GM10847 (cell line): ENCODE measurements around the gene TULP1.

Experiments used
- POLR2A ChIP-seq: IDR thresholded peaks from 2 replicates; pipeline ENCODE4 v1.6.1; 2011; ENCODE audit not compliant: insufficient read length; ENCODE audit errors: extremely low read depth

The TULP1 gene

DNA sequence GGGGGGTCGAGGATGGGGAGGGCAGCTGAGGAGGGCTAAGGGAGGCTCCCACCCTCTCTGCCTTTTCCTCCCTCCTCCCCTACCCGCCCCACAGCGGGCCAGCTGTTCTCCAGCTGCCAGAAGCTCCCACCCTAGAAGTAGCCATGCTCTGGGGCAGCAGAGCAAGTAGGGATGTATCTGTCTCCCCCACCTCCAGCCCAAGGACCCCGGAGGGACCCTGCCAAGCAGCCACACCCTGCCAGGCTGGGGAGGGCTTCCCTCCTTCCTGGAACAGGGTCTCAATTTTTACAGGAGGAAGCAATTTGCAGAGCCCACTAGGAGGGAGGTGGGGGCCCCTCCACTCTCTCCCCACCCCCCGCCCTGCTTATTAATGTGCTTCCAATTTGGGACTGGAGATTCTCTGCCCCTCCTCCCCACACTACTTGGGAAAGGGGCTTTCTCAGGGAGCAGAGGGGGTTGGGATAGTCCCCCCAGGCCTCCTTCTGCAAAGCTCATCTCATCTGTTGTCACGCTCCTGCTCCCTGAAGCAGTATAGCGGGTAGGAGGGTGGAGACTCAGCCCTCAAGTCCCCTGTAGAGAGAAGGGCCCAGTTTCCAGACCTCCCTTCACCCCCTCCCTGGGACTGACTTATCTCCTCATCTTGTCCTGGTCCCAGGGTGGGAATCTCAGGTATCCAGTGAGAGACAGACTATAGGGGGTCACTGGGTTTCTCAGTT, 20.3 kb downstream of the TULP1 start:
- TF ChIP-seq POLR2A, result no peak

DNA sequence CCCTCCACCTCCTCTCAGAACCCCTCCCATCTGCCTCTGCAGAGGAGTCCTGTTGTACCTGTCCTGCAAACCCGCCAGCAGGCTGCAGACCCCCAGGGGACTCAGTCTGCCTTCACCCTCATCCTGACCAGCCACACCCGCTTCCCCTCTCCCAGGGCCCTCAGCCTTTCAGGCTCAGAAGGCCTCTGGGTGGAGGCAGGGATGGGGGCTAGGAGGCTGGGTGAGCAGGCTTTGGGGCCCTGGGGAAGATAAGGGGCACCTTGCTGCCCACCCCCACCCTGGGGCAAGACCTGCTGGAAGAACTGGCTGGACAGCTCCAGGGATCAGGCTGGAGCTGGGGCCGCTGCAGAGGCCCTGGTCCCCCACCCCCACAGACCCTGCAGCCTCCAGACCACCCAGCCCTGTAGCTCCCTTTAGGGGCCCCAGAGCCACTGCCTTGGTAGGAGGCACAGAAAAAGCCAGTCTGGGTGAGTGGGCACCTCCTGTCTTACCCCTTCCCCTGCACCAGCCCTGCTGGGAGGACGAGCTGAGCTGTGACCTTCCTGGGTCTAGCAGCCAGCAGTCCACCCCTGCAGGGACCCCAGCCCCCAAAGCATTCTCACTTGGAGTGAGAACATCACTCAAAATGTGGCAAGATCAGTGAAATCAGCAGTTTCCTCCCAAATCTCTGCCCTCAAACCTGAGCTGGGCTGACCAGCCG, 21.0 kb downstream of the TULP1 start:
- TF ChIP-seq POLR2A, result no peak

DNA sequence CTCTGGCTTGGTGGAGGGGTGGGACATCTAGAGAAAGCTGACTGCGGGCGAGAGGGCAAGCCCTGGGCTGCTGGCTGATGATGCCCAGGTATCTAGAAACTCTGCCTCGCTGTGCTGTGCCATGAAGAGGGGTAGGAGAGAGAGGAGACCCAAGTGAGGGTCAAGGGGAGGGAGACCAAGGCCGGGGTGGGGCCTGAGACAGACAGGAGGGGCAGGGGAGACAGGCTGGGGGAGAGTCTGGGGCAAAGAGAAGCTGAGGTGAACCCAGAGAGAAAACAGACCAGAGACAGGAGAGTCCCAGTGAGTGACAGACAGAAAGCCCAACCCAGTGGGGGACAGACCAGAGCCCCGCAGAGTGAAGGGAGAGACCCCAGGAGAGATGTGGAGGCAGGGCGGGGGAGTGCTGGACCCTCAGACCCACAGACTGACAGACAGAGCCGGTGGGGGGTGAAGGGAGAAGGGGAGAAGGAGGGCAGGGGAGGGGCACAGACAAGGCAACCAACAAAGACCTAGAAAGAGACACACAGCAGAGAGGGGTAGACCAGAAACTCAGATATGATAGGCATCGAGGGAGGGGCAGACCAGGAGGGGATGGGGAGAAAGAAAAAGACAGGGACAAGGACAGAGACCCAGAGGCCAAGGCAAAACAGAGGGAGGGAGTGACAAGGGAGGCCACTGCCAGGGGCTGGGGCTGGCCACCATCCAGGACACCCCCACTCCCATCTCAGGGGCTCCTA, 21.7 kb downstream of the TULP1 start:
- TF ChIP-seq POLR2A, result no peak

DNA sequence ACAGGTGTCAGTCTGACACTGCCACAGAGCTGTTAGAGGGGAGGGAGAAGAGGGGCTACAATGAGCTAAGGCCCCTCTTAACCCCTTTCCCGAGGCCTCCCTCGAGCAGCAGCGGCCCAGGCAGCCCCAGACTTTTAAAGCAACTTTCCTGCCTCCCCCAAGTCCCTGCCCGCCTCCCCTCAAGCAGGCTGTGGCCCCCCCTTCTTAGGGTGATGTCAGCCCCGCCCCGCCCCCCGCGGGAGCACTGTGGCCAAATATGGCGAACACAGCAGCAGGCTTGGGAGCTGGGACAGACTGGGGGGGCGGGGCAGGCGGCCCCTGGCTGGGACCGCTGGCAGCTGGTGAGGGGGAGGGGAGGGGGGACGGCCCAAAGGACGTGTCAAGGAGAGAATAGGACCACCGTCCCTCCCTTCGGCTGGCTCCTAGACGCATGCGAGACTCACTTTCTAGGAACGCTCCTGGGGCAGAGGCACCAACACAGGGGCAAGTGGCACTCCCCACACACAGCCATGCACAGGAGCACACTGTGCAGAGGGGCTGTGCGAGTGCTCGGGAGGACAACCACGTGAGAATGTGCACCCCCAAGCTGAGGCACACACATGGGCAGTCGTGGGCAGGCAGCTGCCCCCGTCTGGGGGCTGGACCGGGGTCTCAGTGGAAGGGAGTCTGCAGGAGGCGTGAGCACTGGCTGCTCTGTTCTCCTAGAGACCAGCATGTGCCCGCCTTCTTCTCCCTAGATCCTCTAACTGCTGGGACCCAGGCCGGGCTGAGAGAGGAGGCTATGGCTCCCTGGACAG, 22.5 kb downstream of the TULP1 start:
- no peak for TF ChIP-seq POLR2A

- no peak for TF ChIP-seq POLR2A
Observed at GRCh38 chr6:35489066-35489465, 23.6 kb downstream of the TULP1 start.

GRCh38 chr6:35488517-35488862, 24.2 kb downstream of the TULP1 start:
- no peak for TF ChIP-seq POLR2A

DNA sequence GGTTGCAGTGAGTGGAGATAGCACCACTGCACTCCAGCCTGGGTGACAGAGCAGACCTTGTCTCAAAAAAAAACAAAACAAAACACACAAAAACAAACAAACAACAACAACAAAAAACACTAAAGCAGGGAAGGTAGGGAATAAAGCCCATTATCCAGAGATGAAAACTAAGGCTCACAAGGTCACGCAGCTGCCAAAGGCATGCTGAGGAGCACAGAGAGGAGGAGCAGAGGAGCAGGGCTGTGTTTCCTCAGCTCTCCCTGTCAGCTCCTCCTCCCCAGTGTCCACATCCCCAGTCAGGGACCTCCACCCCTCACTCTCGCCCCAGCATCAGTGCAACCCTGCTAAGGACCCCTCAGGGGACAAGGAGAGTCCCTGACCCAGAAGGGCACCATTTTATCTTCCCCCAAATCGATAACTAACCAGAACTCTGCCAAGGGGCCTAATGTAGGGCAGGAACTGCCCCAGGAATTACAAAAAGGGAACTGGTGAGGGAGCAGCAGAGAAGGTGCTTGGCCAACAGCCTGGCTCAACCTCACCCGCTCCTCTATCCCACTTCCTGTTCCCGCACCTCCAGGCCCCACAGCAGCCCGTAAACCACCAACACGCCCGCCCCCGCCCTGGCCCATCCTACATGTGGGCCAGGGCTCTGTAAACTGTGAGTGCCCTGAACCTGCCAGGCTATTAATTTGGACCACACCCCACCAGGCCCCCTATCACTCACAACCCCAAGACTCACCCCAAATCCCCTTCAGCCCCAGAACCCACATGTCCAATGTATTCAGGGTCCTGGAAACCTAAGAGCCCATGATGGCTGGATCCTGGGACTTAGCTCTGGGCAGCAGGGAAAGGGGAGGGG, 24.8 kb downstream of the TULP1 start:
- no peak for TF ChIP-seq POLR2A

DNA sequence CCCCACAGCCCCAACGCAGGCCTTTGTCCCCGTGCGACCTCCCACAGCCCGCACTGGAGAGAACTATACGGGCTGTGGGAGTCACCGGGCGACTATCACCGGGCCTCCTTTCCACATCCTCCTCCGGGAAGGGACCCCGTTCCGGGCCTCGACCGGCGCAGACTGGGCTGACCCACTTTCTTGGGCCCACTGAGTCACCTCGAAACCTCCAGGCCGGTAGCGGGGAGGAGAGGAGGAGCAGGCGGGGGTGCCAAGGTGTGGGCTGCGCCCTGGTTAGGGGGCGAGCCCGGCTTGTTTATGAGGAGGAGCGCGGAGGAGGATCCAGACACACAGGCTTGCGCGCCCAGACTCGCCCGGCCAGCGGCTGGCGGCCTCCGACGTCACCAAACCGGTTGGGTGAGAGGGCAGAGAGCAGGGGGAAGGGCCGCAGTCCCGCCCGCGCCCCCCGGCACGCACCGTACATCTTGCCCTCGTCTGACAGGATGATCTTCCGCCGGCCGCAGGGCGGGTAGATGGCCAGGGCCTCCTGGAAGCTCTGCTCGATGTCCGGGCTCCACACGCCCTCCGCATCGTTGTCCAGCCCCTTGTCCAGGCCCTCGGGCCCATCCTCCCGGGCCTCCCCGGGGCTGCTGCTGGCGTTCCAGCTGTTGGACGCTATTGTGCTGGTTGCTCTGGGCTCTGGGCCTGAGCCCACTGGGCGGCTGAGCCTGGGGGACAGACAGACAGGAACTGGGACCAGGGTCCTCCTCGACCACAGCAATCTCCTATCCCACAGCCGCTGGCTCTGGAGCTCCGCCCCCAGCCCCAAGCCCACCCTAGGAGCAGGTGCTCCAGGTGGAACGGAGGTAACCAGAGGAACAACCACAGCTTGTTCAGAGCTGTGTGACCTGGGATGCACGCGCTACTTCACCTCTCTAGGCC, 26.4 kb downstream of the TULP1 start:
- no peak for TF ChIP-seq POLR2A

DNA sequence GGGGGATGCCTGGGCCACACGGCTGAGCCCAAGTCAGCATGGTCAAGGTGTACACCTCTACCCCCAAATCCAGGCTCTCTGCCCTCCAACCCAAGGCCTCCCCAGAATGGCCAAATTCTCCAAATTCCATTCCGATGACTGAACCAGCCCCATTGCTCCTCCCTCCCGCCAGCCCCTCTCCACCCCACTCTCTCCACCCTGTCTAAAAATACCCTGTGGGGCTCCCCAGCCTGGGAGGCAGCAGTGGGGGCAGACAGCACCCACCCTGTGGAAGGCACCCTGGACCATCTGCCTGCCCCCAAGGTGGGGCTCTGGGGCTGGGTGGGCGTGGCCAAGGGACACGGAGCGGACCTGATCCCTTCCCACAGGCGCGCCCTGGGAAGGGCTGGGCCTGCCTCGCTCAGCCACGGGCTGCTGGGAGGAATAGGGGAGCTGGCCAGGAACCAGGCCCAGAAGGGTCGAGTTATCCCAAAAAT, 27.3 kb downstream of the TULP1 start:
- TF ChIP-seq POLR2A, result no peak

DNA sequence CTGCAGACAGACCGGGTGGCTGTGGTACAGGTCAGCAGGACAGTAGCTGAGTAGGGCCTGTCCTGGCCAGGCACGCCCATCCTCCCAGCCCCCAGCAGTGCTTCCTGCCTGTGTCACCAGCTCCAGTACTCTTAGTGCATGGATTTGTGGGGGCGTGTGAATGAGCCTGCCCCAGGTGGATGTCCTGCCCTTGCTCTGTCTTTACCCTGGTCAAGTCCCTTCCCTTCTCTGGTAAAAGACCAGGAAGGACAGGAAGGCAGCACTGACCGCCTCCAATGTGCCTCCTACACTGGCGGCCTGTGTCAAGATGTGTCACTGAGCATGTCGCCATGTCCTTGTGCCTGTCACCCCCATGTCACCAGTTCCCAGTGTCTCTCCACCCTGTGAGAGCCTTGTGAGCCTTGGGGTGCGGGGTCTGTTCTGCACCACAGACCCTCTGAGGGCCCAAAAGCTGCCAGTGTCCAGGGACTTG, 27.7 kb downstream of the TULP1 start:
- TF ChIP-seq POLR2A, result no peak

- TF ChIP-seq POLR2A, result no peak
Observed at GRCh38 chr6:35483893-35484645, 28.6 kb downstream of the TULP1 start.

DNA sequence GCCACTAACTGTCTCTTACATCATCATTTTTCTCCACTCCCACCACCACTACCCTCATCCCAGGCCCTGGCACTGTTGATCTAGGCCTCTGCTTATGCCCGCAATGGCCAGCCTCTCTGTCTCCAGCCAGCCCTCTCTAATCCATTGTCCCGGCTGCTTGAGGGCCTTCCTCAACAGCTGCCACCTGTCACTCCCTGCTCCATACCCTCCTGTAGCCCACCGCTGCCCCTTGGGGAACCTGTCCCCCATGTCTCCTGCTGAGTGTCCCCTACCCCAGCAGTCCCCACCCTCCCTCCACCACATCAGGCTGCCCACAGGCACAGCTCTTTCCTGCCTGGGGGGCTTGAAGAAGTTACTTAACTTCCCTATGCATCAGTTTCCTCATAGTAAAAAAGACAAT, 29.2 kb downstream of the TULP1 start:
- TF ChIP-seq POLR2A, result no peak

- TF ChIP-seq POLR2A, result no peak
Observed at GRCh38 chr6:35483062-35483461, 29.6 kb downstream of the TULP1 start.

GRCh38 chr6:35481226-35481625, 31.5 kb downstream of the TULP1 start:
- no peak for TF ChIP-seq POLR2A
